HG03442 (cell line): ENCODE results near the gene SEPTIN10.
A peak's percentile ranks its signal among the peaks of the same experiment; 100 is the strongest.
"Not testable (repeated sequence)": the region's sequence is repeated elsewhere in the genome, so short reads cannot be mapped to it uniquely, and the experiment has no call there.

Source experiments
- ATAC-seq: cut with Tn5 transposase; IDR thresholded peaks from one replicate; pipeline ENCODE4 v1.9.1; 2021; ENCODE audit warnings: mild to moderate bottlenecking, moderate library complexity; ENCODE audit not compliant: unreplicated experiment

Gene SEPTIN10

DNA sequence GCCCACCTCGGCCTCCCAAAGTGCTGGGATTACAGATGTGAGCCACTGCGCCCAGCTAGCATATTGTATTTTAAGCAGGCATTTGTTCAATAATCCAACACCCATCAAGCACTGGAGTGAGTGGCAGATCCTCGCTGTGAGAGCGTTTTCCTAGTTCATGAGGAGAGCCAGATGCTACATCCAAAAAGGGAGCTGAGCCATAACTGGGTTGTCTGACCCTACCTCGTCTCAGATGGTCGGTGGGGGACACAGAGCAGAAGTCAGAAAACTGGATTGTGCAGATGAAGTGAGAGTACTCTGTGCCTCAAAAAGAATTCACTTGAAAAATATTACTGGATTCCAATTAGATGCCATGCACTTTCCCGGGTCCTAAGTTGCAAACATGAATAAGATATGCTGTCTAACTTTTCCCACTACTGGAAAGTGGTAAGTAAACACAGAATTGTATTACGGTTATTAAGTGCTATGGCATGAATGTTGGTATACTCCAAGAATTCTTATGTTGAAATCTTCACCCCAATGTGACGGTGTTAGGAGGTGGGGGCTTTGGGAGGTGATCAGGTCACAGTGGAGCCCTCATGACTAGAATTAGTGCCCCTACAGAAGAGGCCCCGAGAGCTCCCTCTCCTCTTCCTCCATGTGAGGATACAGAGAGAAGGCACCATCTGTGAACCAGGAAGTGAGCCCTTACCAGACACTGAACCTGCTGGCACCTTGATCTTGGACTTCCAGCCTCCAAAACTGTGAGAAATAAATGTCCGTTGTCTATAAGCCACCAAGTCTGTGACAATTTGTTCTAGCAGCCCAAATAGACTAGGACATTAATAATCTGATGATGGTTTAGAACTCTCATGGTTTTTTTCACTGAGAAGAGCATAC is 21.9 kb upstream of the SEPTIN10 start:
- ATAC-seq: no peak

GRCh38 chr2:109633284-109633961 is 19.7 kb upstream of the SEPTIN10 start:
- no peak for ATAC-seq

- no peak for ATAC-seq
These were observed 18.5 kb upstream of the SEPTIN10 start for GRCh38 chr2:109632158-109632789.

DNA sequence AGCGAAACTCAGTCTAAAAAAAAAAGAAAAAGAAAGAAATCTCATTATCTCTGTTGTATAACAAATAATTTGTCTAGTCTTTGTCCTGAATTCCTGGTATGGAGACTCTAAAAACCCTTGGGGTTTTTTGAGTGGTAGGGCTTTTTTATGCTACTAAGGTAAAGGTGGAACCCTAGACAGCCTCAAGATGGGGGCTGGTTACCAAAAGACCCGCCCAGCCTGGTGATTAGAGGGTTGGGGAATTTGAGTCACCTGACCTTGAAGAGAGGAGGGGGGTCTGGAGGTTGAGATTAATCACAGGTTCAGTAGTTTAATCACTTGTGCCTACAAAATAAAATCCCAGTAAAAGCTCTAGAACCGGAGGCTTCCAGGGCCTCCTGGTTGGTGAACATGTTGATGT is 18.0 kb upstream of the SEPTIN10 start:
- no peak for ATAC-seq

- ATAC-seq: no peak
These were observed 17.0 kb upstream of the SEPTIN10 start for GRCh38 chr2:109630441-109631430.

GRCh38 chr2:109629867-109630266 is 16.1 kb upstream of the SEPTIN10 start:
- ATAC-seq: no peak

GRCh38 chr2:109628321-109628720 is 14.6 kb upstream of the SEPTIN10 start:
- ATAC-seq: not testable (repeated sequence)

DNA sequence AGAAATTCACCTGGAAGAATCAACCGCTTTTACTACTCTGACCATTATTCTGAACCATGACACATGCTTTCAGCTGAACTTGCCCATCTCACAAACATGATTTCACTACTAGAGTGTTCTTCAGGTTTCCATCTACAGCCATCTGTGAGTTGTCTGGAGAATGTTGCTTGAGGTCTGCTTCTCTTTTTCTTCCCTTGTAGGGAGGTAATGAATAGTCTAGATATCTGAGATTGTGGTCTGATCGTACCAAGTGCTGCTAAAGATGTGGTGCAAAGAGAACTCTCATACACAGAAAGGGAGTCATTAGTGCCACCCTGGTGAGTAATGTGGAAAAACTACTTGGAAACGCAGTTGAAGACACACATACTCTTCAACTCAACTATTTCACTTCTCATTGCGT is 10.6 kb upstream of the SEPTIN10 start:
- no peak for ATAC-seq

DNA sequence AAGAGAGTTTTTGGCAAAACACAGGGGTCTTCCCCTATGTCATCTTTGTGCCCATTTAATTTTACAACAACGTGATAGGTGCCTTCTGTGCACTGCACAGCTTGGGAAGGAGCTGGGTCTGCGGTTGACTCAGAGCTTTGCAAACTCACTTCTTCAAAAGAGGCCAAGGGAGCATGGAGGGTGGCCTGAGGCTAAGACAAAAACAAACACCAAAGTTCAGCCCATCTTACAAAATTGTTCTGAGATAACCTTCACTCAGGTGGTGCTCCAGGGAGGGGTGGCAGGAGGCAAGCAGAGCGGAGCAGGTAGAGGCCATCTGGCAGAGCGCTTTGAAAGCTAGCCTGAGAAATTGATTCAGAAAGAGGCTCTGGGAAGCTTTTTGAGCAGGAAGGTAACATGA is 10.2 kb upstream of the SEPTIN10 start:
- no peak for ATAC-seq

- no peak for ATAC-seq
These were observed 9.5 kb upstream of the SEPTIN10 start for GRCh38 chr2:109623297-109623696.

GRCh38 chr2:109619032-109619615 is 5.4 kb upstream of the SEPTIN10 start:
- no peak for ATAC-seq

- ATAC-seq: no peak
These were observed 2.4 kb upstream of the SEPTIN10 start for GRCh38 chr2:109616184-109616583.

GRCh38 chr2:109615637-109616144 is 1.9 kb upstream of the SEPTIN10 start:
- no peak for ATAC-seq

- ATAC-seq: no peak
These were observed 1.2 kb upstream of the SEPTIN10 start for GRCh38 chr2:109614715-109615636.

- ATAC-seq: peak; percentile 26
These were observed 465 bp downstream of the SEPTIN10 start for GRCh38 chr2:109613081-109613921.

DNA sequence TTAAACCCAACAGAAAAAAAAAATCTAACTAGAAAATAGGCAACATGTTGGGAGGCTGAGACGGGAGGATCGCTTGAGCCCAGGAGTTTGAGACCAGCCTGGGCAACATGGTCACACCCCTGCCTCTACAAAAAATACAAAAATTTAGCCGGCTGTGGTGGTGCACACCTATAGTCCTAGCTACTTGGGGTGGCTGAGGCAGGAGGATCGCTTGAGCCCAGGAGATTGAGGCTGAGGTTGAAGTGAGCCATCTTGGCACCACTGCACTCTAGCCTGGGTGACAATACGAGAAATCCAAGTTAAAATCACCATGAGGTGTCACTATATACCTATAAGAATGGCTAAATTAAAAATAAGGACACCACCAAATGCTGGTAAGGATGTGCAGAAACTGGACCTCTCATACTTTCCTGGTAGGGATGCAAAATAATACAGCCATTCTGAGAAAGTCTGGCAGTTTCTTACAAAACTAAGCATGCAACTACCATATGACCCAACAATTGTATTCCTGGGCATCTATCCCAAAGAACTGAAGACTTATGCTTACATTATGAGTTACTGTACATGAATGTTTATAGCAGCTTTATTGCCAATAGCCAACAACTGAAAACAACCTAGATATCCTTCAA is 2.2 kb downstream of the SEPTIN10 start:
- ATAC-seq: no peak

DNA sequence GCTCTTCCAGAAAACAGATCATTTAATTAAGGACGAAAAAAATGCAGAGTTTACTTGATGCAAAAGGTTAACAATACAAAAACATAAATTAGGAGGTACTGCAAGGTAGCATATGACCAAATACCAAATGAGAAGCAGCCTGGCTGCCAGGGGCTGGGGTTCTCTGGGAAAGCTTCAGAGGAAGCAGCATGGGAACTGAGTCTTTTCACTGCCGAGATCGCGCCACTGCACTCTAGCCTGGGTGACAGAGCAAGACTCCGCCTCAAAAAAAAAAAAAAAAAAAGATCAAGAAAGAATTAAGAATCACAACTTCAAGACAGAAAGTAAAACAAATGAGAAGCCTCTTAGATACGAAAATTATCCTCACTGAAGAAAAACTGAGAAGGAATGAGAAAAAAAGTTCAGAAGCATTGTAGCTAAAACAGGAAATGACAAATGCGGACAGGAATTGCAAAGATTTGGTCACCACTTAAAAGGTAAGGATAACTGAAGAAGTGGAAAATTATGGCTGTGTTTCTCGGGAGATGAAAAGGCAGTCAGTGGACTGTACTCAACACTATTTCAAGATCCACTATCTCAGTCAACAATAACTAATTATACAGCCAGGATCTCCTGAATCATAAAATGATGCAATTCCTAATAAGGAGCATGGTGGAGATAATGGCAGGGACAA is 4.3 kb downstream of the SEPTIN10 start:
- no peak for ATAC-seq
